ENCODE data around the gene ANXA3. TPM values are rescaled to one million over a fixed set of nuclear protein-coding genes. Genes with fewer than 3 reads are reported as not detected.

ANXA3 gene
- total RNA-seq, 1 donor from 2014 or later = 1.9 TPM

- Histone ChIP-seq H3K36me3 (no peaks in the 10 kb centered on the region), H3K4me2 (no peak overlapping the region), H3K9me3 (ENCODE audit: low read depth) (no peaks in the 10 kb centered on the region), H4K20me1 (ENCODE audit: low read depth) (no peaks in the 10 kb centered on the region), H3K27ac (no peak overlapping the region), H3K4me3 (no peak overlapping the region), H3K79me2 (ENCODE audit: low read depth) (no peaks in the 10 kb centered on the region), H3K9ac (no peak overlapping the region), H3F3A (ENCODE audit: low read depth) (no peaks in the 10 kb centered on the region), H3K27me3 (no peaks in the 10 kb centered on the region), H2AFZ (replicated peaks) (no peak overlapping the region), H3K4me1 (no peaks in the 10 kb centered on the region)
- TF ChIP-seq, protein P1, sequence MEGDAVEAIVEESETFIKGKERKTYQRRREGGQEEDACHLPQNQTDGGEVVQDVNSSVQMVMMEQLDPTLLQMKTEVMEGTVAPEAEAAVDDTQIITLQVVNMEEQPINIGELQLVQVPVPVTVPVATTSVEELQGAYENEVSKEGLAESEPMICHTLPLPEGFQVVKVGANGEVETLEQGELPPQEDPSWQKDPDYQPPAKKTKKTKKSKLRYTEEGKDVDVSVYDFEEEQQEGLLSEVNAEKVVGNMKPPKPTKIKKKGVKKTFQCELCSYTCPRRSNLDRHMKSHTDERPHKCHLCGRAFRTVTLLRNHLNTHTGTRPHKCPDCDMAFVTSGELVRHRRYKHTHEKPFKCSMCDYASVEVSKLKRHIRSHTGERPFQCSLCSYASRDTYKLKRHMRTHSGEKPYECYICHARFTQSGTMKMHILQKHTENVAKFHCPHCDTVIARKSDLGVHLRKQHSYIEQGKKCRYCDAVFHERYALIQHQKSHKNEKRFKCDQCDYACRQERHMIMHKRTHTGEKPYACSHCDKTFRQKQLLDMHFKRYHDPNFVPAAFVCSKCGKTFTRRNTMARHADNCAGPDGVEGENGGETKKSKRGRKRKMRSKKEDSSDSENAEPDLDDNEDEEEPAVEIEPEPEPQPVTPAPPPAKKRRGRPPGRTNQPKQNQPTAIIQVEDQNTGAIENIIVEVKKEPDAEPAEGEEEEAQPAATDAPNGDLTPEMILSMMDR (IDR thresholded peaks at IDR 0.05) = no peak
- no peak for TF ChIP-seq EZH2phosphoT487 (IDR thresholded peaks at IDR 0.05)
- TF ChIP-seq EZH2 (IDR thresholded peaks at IDR 0.05) = no peak
- H3K4me3 Mint-ChIP-seq = no peak overlapping the region
- H3K36me3 Mint-ChIP-seq = no peaks in the 10 kb centered on the region
- H3K4me1 Mint-ChIP-seq = no peaks in the 10 kb centered on the region
- H3K27ac Mint-ChIP-seq = no peak overlapping the region
- no peaks in the 10 kb centered on the region for H3K27me3 Mint-ChIP-seq (ENCODE audit: insufficient read depth, low read depth)
- DNase-seq (ENCODE audit: low spot score) = no peak
- H3K9me3 Mint-ChIP-seq = no peaks in the 10 kb centered on the region
Observed at GRCh38 chr4:78606035-78606434, 54.5 kb downstream of the ANXA3 start.

DNA sequence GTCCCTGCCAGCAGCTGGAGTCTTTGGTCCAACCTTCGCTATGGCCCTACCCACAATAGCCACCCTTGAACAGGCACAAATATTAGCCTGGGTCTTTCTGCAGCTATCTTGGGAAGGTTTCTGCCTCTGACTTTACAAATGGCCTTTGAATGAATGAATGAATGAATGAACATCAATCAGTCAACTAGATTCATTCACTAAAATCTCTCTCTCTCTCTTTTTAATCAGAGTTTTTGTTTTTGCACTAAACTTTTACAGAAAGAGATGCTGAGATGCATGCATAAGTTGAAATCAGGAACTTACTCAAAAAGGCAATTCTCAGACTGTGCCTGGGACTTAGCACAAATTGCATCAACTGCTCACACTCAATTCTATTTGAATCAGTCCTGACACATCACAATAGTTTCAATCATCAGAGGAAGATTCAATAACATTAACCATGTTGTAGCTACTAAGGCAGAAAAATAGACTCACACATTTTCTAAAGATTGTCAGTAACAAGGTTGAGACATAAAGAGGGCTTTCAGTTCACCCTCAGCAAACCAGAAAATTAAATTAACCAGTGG, 55.0 kb downstream of the ANXA3 start:
- no peak for DNase-seq (ENCODE audit: low spot score)
- Histone ChIP-seq H3K4me3 (no peak overlapping the region), H3K36me3 (no peaks in the 10 kb centered on the region), H3K4me1 (no peaks in the 10 kb centered on the region), H3K79me2 (ENCODE audit: low read depth) (no peaks in the 10 kb centered on the region), H3F3A (ENCODE audit: low read depth) (no peaks in the 10 kb centered on the region), H2AFZ (replicated peaks) (no peak overlapping the region), H3K9me3 (ENCODE audit: low read depth) (no peaks in the 10 kb centered on the region), H3K27me3 (no peaks in the 10 kb centered on the region), H3K4me2 (no peak overlapping the region), H3K9ac (no peak overlapping the region), H3K27ac (no peak overlapping the region), H4K20me1 (ENCODE audit: low read depth) (no peaks in the 10 kb centered on the region)
- no peaks in the 10 kb centered on the region for H3K4me1 Mint-ChIP-seq
- no peaks in the 10 kb centered on the region for H3K27me3 Mint-ChIP-seq (ENCODE audit: insufficient read depth, low read depth)
- H3K4me3 Mint-ChIP-seq = no peak overlapping the region
- TF ChIP-seq EZH2phosphoT487 (IDR thresholded peaks at IDR 0.05) = no peak
- no peak for TF ChIP-seq EZH2 (IDR thresholded peaks at IDR 0.05)
- TF ChIP-seq, protein P1 (IDR thresholded peaks at IDR 0.05) = no peak
- H3K36me3 Mint-ChIP-seq = no peaks in the 10 kb centered on the region
- no peaks in the 10 kb centered on the region for H3K9me3 Mint-ChIP-seq
- no peak overlapping the region for H3K27ac Mint-ChIP-seq

DNA sequence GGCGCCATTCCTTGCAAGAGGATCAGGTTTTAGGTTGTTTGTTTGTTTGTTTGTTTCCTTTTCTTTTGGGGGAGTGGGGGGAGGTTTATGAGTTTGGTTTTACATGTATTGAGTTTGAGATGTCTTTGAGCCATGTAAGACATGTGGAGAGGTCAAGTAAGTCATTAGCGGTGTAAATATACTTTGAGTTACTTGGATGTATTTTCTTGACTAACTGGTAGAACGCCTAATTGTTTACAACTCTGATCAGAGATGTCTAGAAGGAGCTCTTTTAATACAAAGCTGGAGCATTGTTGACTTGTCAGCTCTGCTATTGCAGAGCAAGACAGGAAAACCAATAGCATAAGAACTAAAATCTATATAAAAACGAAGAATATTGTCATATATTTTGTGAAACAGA, 57.1 kb downstream of the ANXA3 start:
- no peak for DNase-seq (ENCODE audit: low spot score)
- no peaks in the 10 kb centered on the region for H3K9me3 Mint-ChIP-seq
- no peak overlapping the region for H3K27ac ChIP-seq
- no peaks in the 10 kb centered on the region for H3K36me3 Mint-ChIP-seq
- H3K27ac Mint-ChIP-seq = no peak overlapping the region
- H4K20me1 ChIP-seq (ENCODE audit: low read depth) = no peaks in the 10 kb centered on the region
- H3K4me1 Mint-ChIP-seq = no peaks in the 10 kb centered on the region
- H3K9ac ChIP-seq = no peak overlapping the region
- no peak overlapping the region for H3K4me3 Mint-ChIP-seq
- no peaks in the 10 kb centered on the region for H3K27me3 ChIP-seq
- H3K36me3 ChIP-seq = no peaks in the 10 kb centered on the region
- H3K4me1 ChIP-seq = no peaks in the 10 kb centered on the region
- no peak overlapping the region for H3K4me3 ChIP-seq
- no peak overlapping the region for H3K4me2 ChIP-seq
- peaks cover 4% of the 10 kb centered on the region for H3K27me3 Mint-ChIP-seq (ENCODE audit: insufficient read depth, low read depth)
- no peak overlapping the region for H2AFZ ChIP-seq (replicated peaks)
- H3F3A ChIP-seq (ENCODE audit: low read depth) = no peaks in the 10 kb centered on the region
- H3K79me2 ChIP-seq (ENCODE audit: low read depth) = no peaks in the 10 kb centered on the region
- TF ChIP-seq EZH2 (IDR thresholded peaks at IDR 0.05) = no peak
- no peak for TF ChIP-seq EZH2phosphoT487 (IDR thresholded peaks at IDR 0.05)
- TF ChIP-seq, protein P1 (IDR thresholded peaks at IDR 0.05) = no peak
- no peaks in the 10 kb centered on the region for H3K9me3 ChIP-seq (ENCODE audit: low read depth)
